Hematopoietic multipotent progenitor cell treated with erythropoietin and hydrocortisone succinate and interleukin-3 and kit ligand, for 17 days (in vitro differentiated cells): Measurements from ENCODE around the gene CITED4.

Source experiments
- DNase-seq: peaks from one replicate; pipeline ENCODE4 v3.0.0-alpha.2; 2015; ENCODE audit warnings: low spot score

The CITED4 gene

DNA sequence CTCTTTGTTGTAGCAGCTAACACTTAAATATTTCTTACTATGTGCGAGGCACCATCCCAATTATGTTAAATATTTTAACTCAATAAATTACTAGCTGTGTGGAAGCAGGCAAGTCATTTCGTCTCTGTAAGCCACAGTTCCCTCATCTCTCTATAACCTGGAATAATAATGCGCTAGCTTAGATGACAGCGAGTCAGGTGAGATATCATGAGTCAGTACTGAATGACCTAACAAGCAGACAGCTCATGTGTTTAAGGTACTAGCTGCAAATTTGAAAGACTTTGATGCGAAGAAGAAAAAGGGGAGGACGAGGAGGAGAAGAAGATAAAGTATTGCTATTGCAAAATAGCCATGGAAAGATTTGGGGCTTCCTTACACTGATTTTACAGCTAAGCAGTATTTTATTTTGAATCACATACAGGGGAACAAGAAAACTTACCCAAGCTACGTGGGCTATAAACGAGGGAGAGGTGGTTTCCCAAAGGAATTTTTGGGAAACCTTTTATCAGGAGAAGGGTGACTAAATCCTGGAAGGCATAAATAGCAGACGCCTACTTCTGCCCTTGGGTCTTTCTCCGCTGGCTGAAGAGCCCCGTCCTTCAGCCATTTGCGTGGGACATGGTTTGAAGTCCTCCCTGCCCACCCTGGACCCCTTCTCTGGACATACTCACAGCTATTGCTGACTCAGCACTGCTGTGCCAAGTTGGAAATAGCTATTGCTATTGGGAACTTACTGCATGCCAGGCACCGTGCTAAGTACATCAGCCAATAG is 8.9 kb downstream of the CITED4 start:
- DNase-seq, result no peak

GRCh38 chr1:40851643-40852042 is 10.5 kb downstream of the CITED4 start:
- DNase-seq, result no peak

DNA sequence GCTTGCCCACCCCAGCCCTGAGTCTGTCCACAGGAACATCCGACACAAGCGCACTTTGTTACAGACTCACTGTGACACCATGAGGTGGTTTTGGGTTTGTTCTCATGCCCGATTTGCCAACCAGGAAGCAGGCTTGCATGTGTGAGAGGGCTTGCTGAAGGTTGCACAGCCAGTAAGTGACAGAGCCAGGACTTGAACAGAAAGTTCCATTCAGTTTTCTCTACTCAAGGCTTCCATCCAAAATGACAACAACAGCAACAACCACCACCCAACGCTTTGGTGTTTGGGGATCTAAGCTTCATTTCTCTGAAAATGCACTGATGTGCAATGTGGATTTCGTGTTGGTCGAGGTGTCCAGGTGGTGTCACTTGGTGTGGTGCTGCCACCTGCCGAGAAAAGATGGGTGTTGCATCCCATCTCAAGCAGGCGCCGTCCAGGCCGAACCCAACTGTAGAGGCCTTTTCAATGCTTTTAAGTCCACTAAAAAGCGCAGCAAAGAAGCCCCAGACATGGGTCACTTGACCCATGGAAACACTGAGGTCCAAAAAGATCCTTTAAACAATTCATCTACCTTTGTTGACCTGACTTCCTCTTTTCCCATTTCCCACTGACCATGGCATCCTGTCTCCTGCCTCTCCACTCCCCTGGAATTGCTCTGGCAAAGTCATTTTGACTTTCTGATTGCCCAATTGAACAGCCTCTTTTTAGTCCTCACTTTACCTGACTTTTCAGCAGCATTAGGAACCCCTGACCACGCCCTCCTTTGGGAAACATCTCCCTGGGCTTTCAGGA is 12.2 kb downstream of the CITED4 start:
- peak; percentile 84 for DNase-seq

GRCh38 chr1:40848530-40849189 is 13.5 kb downstream of the CITED4 start:
- DNase-seq, result peak; percentile 62

GRCh38 chr1:40847023-40847745 is 15.0 kb downstream of the CITED4 start:
- DNase-seq, result no peak

- DNase-seq, result no peak
Measured at GRCh38 chr1:40845895-40846294, 16.3 kb downstream of the CITED4 start.

GRCh38 chr1:40844887-40845878 is 17.0 kb downstream of the CITED4 start:
- DNase-seq, result no peak

DNA sequence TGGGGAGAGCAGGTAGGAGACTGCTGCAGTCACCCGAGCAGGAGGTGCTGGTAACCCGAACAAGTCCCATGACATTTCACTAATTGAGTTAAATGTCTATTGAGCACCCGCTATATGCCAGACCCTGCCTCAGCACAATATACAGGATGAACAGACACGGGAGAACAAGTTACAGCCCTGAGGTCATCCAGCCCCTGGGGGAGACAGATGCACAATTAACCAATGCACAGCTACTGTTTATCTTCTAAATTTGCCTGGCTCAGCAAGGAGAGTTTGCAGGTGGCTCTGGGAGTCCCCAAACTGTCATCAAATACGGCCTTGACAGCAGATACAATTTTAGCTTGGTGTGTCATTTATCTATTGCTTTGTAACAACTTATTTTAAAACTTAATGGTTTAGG is 18.1 kb downstream of the CITED4 start:
- DNase-seq, result no peak

DNA sequence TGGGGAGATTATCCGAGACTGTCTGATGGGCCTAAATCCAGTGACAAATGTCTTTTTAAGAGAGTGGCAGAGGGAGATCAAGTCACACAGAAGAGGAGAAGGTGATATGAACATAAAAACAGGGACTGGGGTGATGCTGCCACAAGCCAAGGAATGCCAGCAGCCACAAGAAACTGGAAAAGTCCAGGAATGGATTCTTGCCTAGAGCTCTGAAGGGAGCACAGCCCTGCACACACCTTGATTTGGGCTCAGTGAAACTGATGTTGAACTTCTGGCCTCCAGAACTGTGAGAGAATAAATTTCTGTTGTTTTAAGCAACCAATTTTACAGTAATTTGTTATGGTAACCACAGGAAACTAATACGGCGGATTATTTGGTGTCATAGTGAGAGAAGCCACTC is 19.5 kb downstream of the CITED4 start:
- DNase-seq, result no peak

DNA sequence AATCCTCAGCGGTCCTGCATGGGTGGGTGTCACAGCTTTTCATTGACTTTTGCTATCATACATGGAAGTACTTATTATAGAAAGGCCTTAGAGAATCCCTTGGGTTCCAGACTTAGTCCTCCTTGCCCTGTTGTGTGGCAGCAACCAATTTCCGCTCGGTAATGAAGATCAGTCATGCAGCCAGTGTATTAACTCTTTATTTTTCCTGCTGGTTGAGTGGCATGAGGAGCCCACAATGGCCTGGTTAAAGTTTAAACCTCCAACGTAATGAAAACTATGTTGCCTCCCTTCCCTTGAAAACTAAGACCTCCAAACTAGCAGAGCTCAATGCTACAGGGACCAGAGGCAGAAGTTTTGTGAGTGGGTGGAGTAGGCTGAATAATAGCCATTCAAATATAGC is 20.0 kb downstream of the CITED4 start:
- DNase-seq, result no peak

GRCh38 chr1:40841602-40842001 is 20.6 kb downstream of the CITED4 start:
- DNase-seq, result no peak

DNA sequence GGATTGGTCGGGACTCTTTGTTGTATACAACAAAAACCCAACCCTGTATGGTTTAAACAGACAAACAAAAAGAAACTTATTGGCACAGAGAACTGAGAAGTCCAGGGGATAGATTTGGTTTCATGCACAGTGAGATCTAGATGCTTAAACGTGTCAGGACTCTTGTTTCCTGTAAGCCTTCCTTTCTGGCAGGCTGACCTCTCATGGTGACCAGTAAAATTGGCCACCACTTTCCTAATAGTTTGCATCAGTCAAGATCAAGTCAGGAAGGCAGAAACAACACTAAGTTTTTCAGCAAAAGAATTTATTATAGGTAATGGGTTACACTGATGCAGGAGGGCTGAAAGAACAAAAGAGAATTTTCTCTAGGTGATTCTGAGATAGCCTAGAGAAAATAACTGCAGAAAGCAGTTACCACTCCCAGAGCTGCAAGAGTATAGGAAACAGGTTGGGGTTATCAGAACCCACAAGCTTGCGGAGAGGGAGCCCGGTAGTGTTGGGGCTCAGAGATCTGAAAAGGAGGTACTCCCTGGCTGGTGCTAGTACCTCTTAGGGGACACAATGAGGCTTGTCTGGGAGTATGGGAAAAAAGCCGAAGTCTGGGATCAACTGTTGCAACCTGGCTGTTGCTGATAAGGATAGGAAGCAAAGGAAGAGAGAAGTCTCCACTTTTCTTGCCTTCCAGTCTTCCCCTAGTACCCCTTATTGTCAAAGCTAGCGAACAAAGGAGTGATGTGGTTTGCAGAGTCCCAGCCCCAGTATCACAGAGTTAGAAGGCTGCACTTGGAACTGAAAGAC is 21.4 kb downstream of the CITED4 start:
- no peak for DNase-seq

- no peak for DNase-seq
Measured at GRCh38 chr1:40839943-40840335, 22.2 kb downstream of the CITED4 start.

GRCh38 chr1:40838980-40839942 is 22.9 kb downstream of the CITED4 start:
- DNase-seq, result no peak

- no peak for DNase-seq
Measured at GRCh38 chr1:40838045-40838979, 23.9 kb downstream of the CITED4 start.

DNA sequence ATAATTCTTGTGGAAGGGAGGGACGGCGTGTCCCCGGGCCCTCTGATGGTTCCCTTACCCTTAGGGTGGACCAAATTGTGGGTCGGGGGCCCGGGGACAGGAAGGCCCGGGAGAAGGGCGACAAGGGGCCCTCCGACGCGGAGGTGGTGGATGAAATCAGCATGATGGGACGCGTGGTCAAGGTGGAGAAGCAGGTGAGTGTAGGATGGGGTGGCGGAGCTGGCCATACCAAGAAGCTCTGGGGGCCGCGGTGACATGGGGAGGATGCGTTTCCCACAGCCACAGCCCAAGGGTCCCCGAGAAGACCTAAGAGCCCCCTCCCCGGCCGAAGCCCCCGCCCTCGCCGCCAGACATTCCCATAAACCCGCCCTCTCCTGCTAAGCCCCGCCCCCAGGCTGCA is 24.6 kb downstream of the CITED4 start:
- DNase-seq, result no peak

DNA sequence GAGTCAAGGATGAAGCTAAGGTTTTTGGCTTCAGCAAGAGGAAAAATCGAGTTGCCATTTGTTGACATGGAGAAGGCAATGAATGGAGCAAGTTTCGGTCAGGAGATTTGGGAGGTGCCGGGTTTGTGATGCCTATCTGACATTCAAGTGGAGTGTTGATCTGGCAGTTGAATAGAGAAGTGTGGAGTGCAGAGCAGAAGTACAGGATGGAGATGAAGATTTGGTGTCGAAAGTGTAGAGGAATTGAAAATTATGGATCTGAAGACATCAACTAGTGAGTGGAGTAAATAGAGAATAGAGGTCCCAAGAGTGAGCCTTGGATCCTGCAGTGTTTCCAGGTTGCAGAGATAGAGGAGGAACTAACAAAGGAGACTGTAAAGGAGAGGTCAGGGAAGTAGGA is 25.9 kb downstream of the CITED4 start:
- no peak for DNase-seq
